Measurements from ENCODE around the gene CAVIN3. TPM values are rescaled to one million over a fixed set of nuclear protein-coding genes. Genes with fewer than 3 reads are reported as not detected.

CAVIN3 gene
- total and polyA plus RNA-seq, 9 donors, result 36.7 to 119 (median 61.2) TPM

GRCh38 chr11:6319704-6320410, 444 bp downstream of the CAVIN3 start:
- no peak for TF ChIP-seq CTCF (IDR thresholded peaks at IDR 0.05)
- no peak for TF ChIP-seq EP300 (IDR thresholded peaks at IDR 0.05)
- TF ChIP-seq POLR2A (IDR thresholded peaks at IDR 0.05), result peak; percentile 39
- peaks cover 1% of the 10 kb centered on the region for H3K4me1 ChIP-seq (ENCODE audit: insufficient read depth)
- WGBS, 3 donors, result 0 to 1% (median 1%) methylated on average over 25 to 50 of the region's 50 CpGs
- H3K36me3 ChIP-seq, result no peaks in the 10 kb centered on the region
- peak overlapping the region; percentile 96 to 98 for H3K27ac ChIP-seq
- peak overlapping the region; percentile 70 for H3K4me3 ChIP-seq
- intact Hi-C loops (cut with DNase I), result loop anchor here in 2 of 4 donors (2.0 to 10.0 kb wide), 2 partner anchors 67 to 85 kb away; partner anchors contain the start of genes CNGA4 (in 1 of the 2) and FHIP1B (in 1 of the 2)
- peak; percentile 87 to 90 (median 90) for DNase-seq
- no peaks in the 10 kb centered on the region for H3K27me3 ChIP-seq
- H3K9me3 ChIP-seq, result no peaks in the 10 kb centered on the region

- intact Hi-C loops (cut with DNase I), result loop anchor here in 1 of 4 donors (2.0 kb wide), 1 partner anchor 66 kb away; no protein-coding TSS in a partner anchor
- WGBS, 3 donors, result 2 to 8% (median 3%) methylated on average over 12 to 37 of the region's 37 CpGs
These were observed 1.1 kb downstream of the CAVIN3 start for GRCh38 chr11:6319001-6319703.

GRCh38 chr11:6318204-6318603, 2.1 kb downstream of the CAVIN3 start:
- Histone ChIP-seq H3K4me3 (no peak overlapping the region), H3K4me1 (ENCODE audit: insufficient read depth) (peaks cover 1% of the 10 kb centered on the region)
- DNase-seq, result no peak

More at GRCh38 chr11:6319001-6319703, 1.1 kb downstream of the CAVIN3 start:
- Histone ChIP-seq H3K4me1 (ENCODE audit: insufficient read depth) (peaks cover 1% of the 10 kb centered on the region), H3K27me3 (no peaks in the 10 kb centered on the region), H3K27ac (peak overlapping the region; percentile 96 to 98), H3K4me3 (peak overlapping the region; percentile 70), H3K36me3 (no peaks in the 10 kb centered on the region), H3K9me3 (no peaks in the 10 kb centered on the region)
- DNase-seq, result peak; percentile 48 to 77 (median 62)
- TF ChIP-seq POLR2A (IDR thresholded peaks at IDR 0.05) (no peak), CTCF (IDR thresholded peaks at IDR 0.05) (no peak), EP300 (IDR thresholded peaks at IDR 0.05) (no peak)

More at GRCh38 chr11:6318204-6318603, 2.1 kb downstream of the CAVIN3 start:
- Histone ChIP-seq H3K36me3 (no peaks in the 10 kb centered on the region), H3K9me3 (no peaks in the 10 kb centered on the region), H3K27ac (peak overlapping the region in 1 of 2 donors; percentile 98), H3K27me3 (no peaks in the 10 kb centered on the region)
- TF ChIP-seq EP300 (IDR thresholded peaks at IDR 0.05), result no peak
- no peak for TF ChIP-seq CTCF (IDR thresholded peaks at IDR 0.05)
- TF ChIP-seq POLR2A (IDR thresholded peaks at IDR 0.05), result no peak
- intact Hi-C loops (cut with DNase I), result loop anchor here in 1 of 4 donors (2.0 kb wide), 1 partner anchor 65 kb away; no protein-coding TSS in a partner anchor
- WGBS, 3 donors, result 61 to 76% (median 75%) methylated on average over 4 of the region's 4 CpGs
